H54 (cell line): Measurements from ENCODE around the gene CLDN1.

Experiments
- DNase-seq: peaks from one replicate; pipeline ENCODE4 v3.0.0; 2011; ENCODE audit warnings: low spot score, mixed read lengths; ENCODE audit not compliant: insufficient read length
- FAIRE-seq: peaks from 3 replicates; lab custom pipeline; 2011; peaks lifted over from hg19 to GRCh38; lab: Jason Lieb, UNC
- POLR2A ChIP-seq: IDR thresholded peaks from 2 replicates; pipeline ENCODE4 v1.6.1; 2011; ENCODE audit warnings: low read depth, mild to moderate bottlenecking, low read length

The CLDN1 gene, protein sequence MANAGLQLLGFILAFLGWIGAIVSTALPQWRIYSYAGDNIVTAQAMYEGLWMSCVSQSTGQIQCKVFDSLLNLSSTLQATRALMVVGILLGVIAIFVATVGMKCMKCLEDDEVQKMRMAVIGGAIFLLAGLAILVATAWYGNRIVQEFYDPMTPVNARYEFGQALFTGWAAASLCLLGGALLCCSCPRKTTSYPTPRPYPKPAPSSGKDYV

DNA sequence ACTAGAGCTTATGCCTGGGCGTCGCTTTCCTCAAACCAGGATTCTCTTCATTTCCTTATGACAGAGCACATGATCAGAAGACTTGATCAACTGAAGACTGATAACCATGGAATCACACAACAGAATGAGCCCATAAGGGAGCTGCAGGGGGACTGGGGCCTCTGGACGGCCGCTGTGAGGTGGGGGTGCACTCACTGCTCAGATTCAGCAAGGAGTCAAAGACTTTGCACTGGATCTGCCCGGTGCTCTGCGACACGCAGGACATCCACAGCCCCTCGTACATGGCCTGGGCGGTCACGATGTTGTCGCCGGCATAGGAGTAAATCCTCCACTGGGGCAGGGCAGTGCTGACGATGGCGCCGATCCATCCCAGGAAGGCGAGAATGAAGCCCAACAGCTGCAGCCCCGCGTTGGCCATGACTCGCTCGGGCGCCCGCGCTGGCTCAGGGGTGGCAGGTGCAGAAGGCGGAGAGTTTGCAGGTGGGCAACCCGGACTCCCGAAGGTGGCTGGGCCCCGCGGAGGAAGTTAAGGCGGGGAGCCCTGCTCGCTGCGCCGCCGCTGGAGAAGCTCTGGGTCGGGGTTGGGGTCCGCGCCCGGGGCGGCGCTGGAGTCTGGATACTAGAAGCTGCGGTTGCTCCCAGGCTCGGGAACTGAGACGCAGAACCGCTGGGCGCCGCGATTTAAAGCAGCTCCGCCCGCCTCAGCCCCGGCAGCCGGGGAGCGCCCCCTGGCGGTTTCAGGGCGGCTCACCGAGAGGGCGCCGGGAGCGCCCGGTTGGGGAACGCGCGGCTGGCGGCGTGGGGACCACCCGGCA, at the start of gene CLDN1:
Gene CLDN1 (minus strand): TSS at position 658 of the 815 bp plus-strand sequence. CDS start 240 bp downstream, at position 418.
- TF ChIP-seq POLR2A = no peak
- peak; percentile 75 for DNase-seq
- FAIRE-seq = no peak

DNA sequence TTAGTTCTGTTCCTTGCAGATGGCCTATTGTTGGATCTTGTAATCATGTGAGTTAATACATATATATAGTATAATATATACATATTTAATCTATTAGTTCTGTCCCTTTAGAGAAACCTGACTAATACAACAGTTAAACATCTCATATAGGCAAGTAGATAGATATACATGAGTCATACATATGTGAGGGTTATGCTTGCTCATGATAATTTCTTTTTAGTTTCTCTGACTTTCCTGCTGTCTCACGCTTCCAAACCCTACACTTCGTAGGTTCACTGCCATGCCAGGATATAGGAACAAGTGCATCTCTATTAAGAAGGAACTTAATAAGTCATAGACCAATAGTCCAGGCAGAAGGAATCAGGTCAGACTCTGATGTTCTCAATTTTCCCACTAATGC, 48.9 kb upstream of the CLDN1 start:
- FAIRE-seq (no peak), DNase-seq (no peak)
- TF ChIP-seq POLR2A = no peak

DNA sequence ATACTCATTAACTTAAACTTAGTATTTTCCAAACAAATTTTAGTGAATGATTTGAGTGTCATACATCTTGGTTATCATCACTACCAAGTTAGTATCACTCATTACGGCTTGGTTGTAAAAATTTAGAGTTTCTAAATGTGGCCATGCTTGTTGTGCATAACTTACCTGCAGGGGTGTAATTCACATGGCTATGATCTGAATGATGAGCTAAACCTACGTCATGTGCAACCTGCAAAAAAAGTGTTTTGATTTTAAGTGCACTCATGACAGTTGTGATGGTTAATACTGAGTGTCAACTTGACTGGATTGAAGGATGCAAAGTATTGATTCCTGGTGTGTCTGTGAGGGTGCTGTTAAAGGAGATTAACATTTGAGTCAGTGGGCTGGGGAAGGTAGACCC, 48.1 kb upstream of the CLDN1 start:
- DNase-seq (no peak), FAIRE-seq (no peak)
- TF ChIP-seq POLR2A = no peak

DNA sequence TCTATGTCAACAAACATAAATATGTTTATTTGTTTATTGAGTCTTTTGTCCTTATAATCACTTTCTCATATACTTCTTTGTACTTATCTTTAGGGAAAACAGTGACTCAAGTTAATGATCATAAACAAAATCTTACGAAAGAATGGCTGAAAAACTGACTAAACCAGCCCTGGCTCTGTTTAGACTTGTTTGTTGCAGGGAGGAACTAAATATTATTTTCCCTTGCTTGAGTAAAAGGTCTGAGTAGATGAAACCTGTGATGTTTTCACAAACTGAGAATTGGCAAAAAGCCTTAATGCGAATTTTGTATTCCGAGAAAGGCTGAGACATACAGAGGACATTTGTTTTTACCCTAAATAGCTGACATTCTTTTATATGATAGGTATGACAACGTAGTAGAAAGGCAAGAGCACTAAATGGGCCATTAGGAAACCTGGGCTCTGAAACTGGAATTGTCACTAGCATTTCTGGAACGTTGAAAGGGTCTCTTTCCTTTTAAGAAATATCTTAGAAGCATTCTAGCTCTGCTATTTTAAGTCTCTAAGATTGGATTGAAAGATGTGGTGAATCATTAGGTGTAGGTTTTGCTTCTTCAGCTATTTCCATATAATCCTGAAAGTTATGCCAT, 47.5 kb upstream of the CLDN1 start:
- peak; percentile 68 for FAIRE-seq
- TF ChIP-seq POLR2A = no peak
- no peak for DNase-seq

DNA sequence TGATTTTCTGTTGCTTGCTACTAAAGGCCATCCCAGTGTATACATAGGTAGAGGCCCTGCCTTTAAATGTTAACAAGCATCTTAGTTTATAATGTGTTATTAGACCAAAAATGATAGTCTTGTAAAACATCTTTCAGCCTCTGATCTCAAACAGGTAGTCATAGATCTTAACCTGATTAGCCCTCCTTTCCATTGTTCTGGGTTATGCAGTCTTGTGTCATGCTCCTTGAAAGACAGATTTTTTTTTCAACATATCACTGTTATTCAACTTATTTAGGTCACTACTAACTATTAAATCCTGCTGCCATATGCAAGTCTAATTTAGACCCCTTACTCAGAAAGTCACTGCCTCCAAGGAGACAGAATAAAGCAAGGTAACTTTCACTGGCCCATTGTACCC, 46.6 kb upstream of the CLDN1 start:
- no peak for DNase-seq
- no peak for TF ChIP-seq POLR2A
- peak; percentile 30 for FAIRE-seq

DNA sequence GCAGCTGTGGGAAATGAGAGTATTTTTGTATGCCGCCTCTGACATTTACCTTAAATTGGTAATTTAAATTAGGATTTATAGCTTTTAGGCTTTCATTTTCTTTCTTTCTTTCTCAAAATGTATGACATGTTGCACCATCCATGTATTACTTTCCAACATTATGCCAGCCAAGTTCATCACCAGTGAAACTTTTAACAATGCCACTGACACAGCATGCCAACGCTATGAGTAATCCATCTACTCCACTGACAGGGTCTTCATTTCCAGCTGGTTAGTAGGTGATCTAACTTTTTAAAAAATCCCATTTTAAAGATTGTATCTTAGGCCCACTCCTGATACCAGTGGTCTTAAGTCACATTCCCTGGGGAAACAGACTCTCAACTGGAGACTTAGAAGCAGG, 43.9 kb upstream of the CLDN1 start:
- no peak for TF ChIP-seq POLR2A
- FAIRE-seq (peak; percentile 95), DNase-seq (no peak)

DNA sequence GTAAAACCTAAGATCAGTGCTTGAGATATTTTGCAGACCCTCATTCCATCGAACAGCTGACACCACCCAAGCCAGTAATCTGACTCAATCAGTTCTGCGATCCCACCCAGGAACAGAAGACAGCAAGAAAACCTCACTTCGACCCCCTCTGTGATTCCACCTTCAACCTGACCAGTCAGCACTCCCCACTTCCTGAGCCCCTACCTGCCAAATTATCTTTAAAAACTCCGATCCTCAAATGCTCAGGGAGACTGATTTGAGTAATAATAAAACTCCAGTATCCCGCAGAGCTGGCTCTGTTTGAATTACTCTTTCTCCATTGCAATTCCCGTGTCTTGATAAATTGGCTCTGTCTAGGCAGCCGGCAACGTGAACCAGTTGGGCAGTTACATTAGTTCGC, 40.0 kb upstream of the CLDN1 start:
- FAIRE-seq (no peak), DNase-seq (no peak)
- TF ChIP-seq POLR2A = no peak

DNA sequence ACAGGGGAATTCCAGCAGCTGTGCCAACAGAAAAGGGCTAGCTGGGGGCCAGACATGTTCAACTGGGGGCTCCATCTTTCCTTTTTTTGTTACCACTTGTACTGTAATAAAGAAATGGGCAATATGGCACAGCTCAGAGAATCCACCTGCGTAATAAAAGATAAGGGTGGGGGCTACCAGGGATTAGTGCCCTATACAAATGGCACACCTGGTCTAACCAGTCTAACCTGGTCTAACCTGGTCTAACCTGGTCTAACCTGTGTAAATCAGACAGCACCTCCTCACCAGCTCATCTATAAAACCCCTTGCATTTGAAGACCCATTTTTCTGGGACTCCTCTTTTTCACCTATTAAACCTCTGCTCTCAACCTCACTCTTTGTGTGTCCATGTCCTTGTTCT, 39.5 kb upstream of the CLDN1 start:
- TF ChIP-seq POLR2A = no peak

DNA sequence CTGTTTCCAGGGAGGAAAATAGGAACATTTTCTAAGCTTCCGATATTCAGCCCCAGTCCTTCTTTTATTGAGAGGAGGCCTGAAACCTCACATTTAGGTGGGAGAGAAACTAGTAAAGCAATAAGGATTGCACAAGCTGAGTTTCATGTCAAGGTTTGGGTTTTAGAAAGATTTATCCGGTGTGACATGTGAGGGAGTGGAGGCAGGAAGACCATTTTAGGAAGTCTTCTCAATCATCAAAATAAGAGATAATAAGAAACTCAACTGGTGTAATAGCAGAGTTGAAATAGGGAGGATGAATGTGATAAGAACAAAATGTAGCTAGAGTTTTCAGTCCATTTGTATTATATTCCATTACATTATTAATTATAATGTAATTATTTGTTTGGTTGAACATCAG, 38.0 kb upstream of the CLDN1 start:
- DNase-seq = no peak
- no peak for TF ChIP-seq POLR2A
- peak; percentile 36 for FAIRE-seq

More for the DNA sequence above, 39.5 kb upstream of the CLDN1 start:
- DNase-seq (no peak), FAIRE-seq (no peak)

DNA sequence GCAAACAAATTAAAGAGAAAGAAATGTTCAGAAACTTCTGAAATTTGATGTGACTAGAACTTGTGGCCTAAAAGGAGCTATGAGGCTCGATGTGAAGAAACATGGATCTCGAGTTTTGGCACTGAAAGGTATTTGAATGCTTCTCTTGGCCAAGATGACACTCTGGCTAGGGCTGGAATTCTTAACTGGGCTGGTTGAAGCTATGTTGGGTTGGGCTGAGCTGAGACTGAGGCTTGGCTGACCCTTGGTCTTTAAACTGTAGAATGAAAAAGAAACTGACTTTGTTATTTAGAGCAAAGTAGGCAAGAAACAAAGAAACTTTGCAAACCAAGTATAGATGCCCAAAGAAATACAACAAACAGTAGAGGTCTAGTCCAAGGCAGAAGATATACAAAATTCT, 37.6 kb upstream of the CLDN1 start:
- FAIRE-seq (no peak), DNase-seq (no peak)
- TF ChIP-seq POLR2A = no peak

DNA sequence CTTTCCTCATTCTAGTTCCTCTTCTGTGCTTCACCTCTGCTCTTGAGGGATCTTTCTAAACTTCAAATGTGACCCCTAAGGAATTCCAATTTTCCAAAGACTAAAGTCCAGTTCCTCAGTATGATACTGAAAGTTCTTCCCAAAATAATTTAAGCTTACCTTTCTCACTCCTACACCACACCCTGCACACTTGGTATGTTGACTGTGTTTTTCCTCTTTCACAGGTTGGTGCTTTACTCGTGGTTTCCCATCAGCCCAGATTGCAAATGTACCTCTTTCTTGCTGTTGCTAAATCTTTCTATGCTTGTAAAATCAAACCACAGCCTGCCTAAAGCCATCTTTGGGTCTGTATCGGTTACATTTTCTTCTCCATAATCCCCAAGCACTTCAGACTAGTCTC, 35.2 kb upstream of the CLDN1 start:
- FAIRE-seq (peak; percentile 78), DNase-seq (no peak)
- no peak for TF ChIP-seq POLR2A

DNA sequence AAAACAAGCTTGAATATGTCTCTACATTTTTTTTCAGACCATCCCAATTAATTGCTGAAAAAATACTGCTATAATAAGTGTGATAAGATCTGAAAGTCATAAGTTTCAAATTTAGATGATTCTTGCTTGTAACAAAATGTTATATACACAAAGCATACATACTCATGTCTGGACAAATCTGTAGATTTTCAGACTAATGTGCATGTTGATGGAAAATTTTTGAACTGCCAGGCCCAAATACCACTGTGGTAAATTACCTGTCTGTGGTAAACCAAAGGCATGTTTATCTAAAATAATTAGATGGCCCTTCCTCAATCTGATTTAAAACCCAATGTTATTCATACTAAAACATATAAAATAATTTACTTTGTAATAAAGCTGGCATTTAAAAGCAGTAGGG, 34.0 kb upstream of the CLDN1 start:
- FAIRE-seq (peak; percentile 75), DNase-seq (no peak)
- TF ChIP-seq POLR2A = no peak

DNA sequence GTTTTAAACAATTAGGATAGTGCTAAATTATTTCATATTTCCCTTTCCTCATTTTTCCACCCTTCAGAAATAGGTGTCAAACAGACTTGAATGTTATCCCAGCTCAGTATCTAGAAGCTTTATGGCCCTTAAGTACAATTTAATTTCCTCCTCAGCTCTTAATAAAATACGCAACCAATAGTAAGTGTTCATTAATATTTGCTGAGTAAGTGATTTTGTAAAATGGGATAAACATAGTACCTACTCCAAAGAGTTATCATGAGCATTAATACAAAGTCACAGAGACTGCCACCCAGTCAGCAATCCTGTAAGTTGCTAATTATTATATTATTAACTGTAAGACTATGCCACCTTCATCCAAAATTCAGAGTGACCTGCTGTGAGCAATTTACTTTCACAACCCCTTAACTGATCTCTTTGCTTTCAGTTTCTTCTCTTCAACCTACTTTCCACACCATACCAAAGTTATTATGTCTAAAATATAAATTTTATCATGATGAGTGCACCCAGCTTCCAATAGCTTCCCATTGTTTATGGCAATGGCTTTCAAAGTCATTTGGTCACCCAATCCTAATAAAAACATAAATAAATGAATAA, 30.7 kb upstream of the CLDN1 start:
- DNase-seq = no peak
- no peak for TF ChIP-seq POLR2A
- peak; percentile 33 for FAIRE-seq

DNA sequence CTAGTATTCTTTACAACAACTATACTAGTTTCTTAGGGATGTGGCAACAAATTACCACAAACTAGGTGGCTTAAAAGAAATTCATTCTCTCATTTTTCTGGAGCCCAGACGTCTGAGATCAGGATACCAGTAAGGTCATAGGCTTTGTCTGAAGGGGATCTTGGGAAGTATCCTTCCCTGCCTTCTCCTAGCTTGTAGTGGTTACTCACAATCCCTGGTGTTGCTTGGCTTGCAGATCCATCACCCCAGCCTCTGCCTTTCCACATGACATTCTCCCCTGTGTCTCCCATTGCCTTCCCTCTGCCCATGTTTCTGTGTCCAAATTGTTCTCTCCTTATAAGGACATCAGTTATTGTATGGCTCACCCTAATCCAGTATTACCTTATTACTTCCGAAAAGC, 24.3 kb upstream of the CLDN1 start:
- FAIRE-seq = peak; percentile 94
- no peak for DNase-seq
- TF ChIP-seq POLR2A = no peak
